Activated CD4-positive, alpha-beta memory T cell treated with anti-CD3 and anti-CD28 coated beads for 36 hours (primary cell): ENCODE results near the gene GABRA4. TPM values are rescaled to one million over a fixed set of nuclear protein-coding genes. Genes with fewer than 3 reads are reported as not detected.

Source experiments
- CTCF ChIA-PET: fragments of 350-600 bp; sonication (Branson Sonifier 250); formaldehyde crosslinking; loops from one replicate; lab custom pipeline; 2021; ENCODE audit warnings: antibody characterized with exemption, inconsistent platforms; lab: Charles Lee
- POLR2A ChIA-PET: fragments of 350-600 bp; sonication (Branson Sonifier 250); formaldehyde crosslinking; loops from one replicate; lab custom pipeline; 2021; ENCODE audit warnings: antibody characterized with exemption; lab: Charles Lee
- DNase-seq: peaks from one replicate; pipeline ENCODE4 v3.0.0-alpha.2; 2020
- H3K27ac Mint-ChIP-seq: one replicate; pipeline ENCODE4 v1.8.0; 2021; ENCODE audit warnings: mixed read lengths
- H3K27me3 Mint-ChIP-seq: one replicate; pipeline ENCODE4 v1.8.0; 2021; ENCODE audit warnings: mixed read lengths
- H3K36me3 Mint-ChIP-seq: one replicate; pipeline ENCODE4 v1.8.0; 2021; ENCODE audit warnings: mixed read lengths
- H3K4me1 Mint-ChIP-seq: one replicate; pipeline ENCODE4 v1.8.0; 2021; ENCODE audit warnings: low read depth, mixed read lengths
- H3K4me3 Mint-ChIP-seq: one replicate; pipeline ENCODE4 v1.8.0; 2021; ENCODE audit warnings: mild to moderate bottlenecking, mixed read lengths
- H3K9me3 Mint-ChIP-seq: one replicate; pipeline ENCODE4 v1.8.0; 2021; ENCODE audit warnings: mixed read lengths
- intact Hi-C: fragments of 100-400 bp; cut with micrococcal nuclease; formaldehyde crosslinking; loops from one replicate; pipeline ENCODE4 v1.15.1; 2023
- total RNA-seq, 2 experiments: library from RNA; stranded (reverse); gene quantifications; one replicate each; pipeline ENCODE4 v1.2.3, GENCODE V29; 2021

Gene GABRA4
- total RNA-seq, 2 experiments from 2014 or later = not detected

GRCh38 chr4:47010347-47010911, 17.0 kb upstream of the GABRA4 start:
- intact Hi-C loops = loop anchor here (10.0 kb wide), 1 partner anchor 454 kb away; the partner anchor contains the start of gene COMMD8
- Mint-ChIP-seq H3K9me3 (peaks cover 3% of the 10 kb centered on the region), H3K27ac (no peak overlapping the region), H3K27me3 (no peaks in the 10 kb centered on the region), H3K36me3 (peaks cover 1% of the 10 kb centered on the region), H3K4me1 (peaks cover 13% of the 10 kb centered on the region), H3K4me3 (no peak overlapping the region)
- CTCF ChIA-PET = no interaction called here
- POLR2A ChIA-PET = interaction anchor here (0.6 kb wide), 1 partner anchor 34 kb away, joined by 3 read pairs; no protein-coding TSS in a partner anchor
- DNase-seq = no peak

GRCh38 chr4:47002580-47002979, 9.2 kb upstream of the GABRA4 start:
- ChIA-PET POLR2A (no interaction called here), CTCF (no interaction called here)

GRCh38 chr4:47000406-47000805, 7.0 kb upstream of the GABRA4 start:
- no peaks in the 10 kb centered on the region for H3K4me1 Mint-ChIP-seq
- H3K27me3 Mint-ChIP-seq = peaks cover 5% of the 10 kb centered on the region
- H3K9me3 Mint-ChIP-seq = no peaks in the 10 kb centered on the region
- no peak overlapping the region for H3K4me3 Mint-ChIP-seq
- DNase-seq = no peak
- intact Hi-C loops = no loop called here
- no peak overlapping the region for H3K27ac Mint-ChIP-seq
- no peaks in the 10 kb centered on the region for H3K36me3 Mint-ChIP-seq
- CTCF ChIA-PET = no interaction called here
- POLR2A ChIA-PET = no interaction called here

More at GRCh38 chr4:47002580-47002979, 9.2 kb upstream of the GABRA4 start:
- DNase-seq = no peak
- H3K9me3 Mint-ChIP-seq = no peaks in the 10 kb centered on the region
- no peaks in the 10 kb centered on the region for H3K27me3 Mint-ChIP-seq
- no peaks in the 10 kb centered on the region for H3K4me1 Mint-ChIP-seq
- no peak overlapping the region for H3K27ac Mint-ChIP-seq
- no peaks in the 10 kb centered on the region for H3K36me3 Mint-ChIP-seq
- intact Hi-C loops = no loop called here
- H3K4me3 Mint-ChIP-seq = no peak overlapping the region

- Mint-ChIP-seq H3K36me3 (no peaks in the 10 kb centered on the region), H3K4me3 (no peak overlapping the region), H3K4me1 (no peaks in the 10 kb centered on the region), H3K9me3 (no peaks in the 10 kb centered on the region), H3K27me3 (peaks cover 10% of the 10 kb centered on the region), H3K27ac (no peak overlapping the region)
- CTCF ChIA-PET = no interaction called here
- POLR2A ChIA-PET = no interaction called here
- intact Hi-C loops = no loop called here
- DNase-seq = no peak
Measured at GRCh38 chr4:46999566-46999965, 6.2 kb upstream of the GABRA4 start.

GRCh38 chr4:46994007-46994405, 625 bp upstream of the GABRA4 start:
- no peaks in the 10 kb centered on the region for H3K9me3 Mint-ChIP-seq
- H3K27ac Mint-ChIP-seq = no peak overlapping the region
- H3K4me3 Mint-ChIP-seq = peak overlapping the region; percentile 9
- DNase-seq = no peak
- CTCF ChIA-PET = no interaction called here
- H3K36me3 Mint-ChIP-seq = no peaks in the 10 kb centered on the region
- peaks cover 19% of the 10 kb centered on the region for H3K4me1 Mint-ChIP-seq
- peaks cover 38% of the 10 kb centered on the region for H3K27me3 Mint-ChIP-seq
- POLR2A ChIA-PET = no interaction called here
- intact Hi-C loops = no loop called here

GRCh38 chr4:46992338-46992737, 1.0 kb downstream of the GABRA4 start:
- Mint-ChIP-seq H3K36me3 (no peaks in the 10 kb centered on the region), H3K27ac (no peak overlapping the region), H3K9me3 (no peaks in the 10 kb centered on the region), H3K27me3 (peaks cover 40% of the 10 kb centered on the region), H3K4me3 (no peak overlapping the region), H3K4me1 (peaks cover 19% of the 10 kb centered on the region)
- intact Hi-C loops = no loop called here
- ChIA-PET CTCF (no interaction called here), POLR2A (no interaction called here)
- no peak for DNase-seq

- intact Hi-C loops = no loop called here
- no peak overlapping the region for H3K27ac Mint-ChIP-seq
- H3K4me3 Mint-ChIP-seq = no peak overlapping the region
- no peaks in the 10 kb centered on the region for H3K36me3 Mint-ChIP-seq
- ChIA-PET POLR2A (no interaction called here), CTCF (no interaction called here)
- peaks cover under 1% of the 10 kb centered on the region for H3K4me1 Mint-ChIP-seq
- H3K27me3 Mint-ChIP-seq = peaks cover 10% of the 10 kb centered on the region
- DNase-seq = no peak
- no peaks in the 10 kb centered on the region for H3K9me3 Mint-ChIP-seq
Measured at GRCh38 chr4:46986922-46987638, 6.3 kb downstream of the GABRA4 start.

- intact Hi-C loops = no loop called here
- no peak overlapping the region for H3K27ac Mint-ChIP-seq
- ChIA-PET CTCF (no interaction called here), POLR2A (no interaction called here)
- H3K27me3 Mint-ChIP-seq = peaks cover 4% of the 10 kb centered on the region
- H3K36me3 Mint-ChIP-seq = no peaks in the 10 kb centered on the region
- no peak overlapping the region for H3K4me3 Mint-ChIP-seq
- no peaks in the 10 kb centered on the region for H3K9me3 Mint-ChIP-seq
- no peak for DNase-seq
- no peaks in the 10 kb centered on the region for H3K4me1 Mint-ChIP-seq
Measured at GRCh38 chr4:46984781-46985180, 8.6 kb downstream of the GABRA4 start.

GRCh38 chr4:46980851-46981250, 12.5 kb downstream of the GABRA4 start:
- Mint-ChIP-seq H3K4me1 (no peaks in the 10 kb centered on the region), H3K27ac (no peak overlapping the region), H3K27me3 (peaks cover 3% of the 10 kb centered on the region), H3K36me3 (no peaks in the 10 kb centered on the region), H3K9me3 (no peaks in the 10 kb centered on the region), H3K4me3 (no peak overlapping the region)
- POLR2A ChIA-PET = no interaction called here
- no peak for DNase-seq
- intact Hi-C loops = no loop called here
- CTCF ChIA-PET = interaction anchor here (0.6 kb wide), 1 partner anchor 114 kb away, joined by 4 read pairs; no protein-coding TSS in a partner anchor

GRCh38 chr4:46979726-46980125, 13.7 kb downstream of the GABRA4 start:
- intact Hi-C loops = no loop called here
- POLR2A ChIA-PET = no interaction called here
- Mint-ChIP-seq H3K36me3 (no peaks in the 10 kb centered on the region), H3K4me3 (no peak overlapping the region), H3K4me1 (no peaks in the 10 kb centered on the region), H3K27ac (no peak overlapping the region), H3K9me3 (no peaks in the 10 kb centered on the region), H3K27me3 (peaks cover 4% of the 10 kb centered on the region)
- no peak for DNase-seq
- CTCF ChIA-PET = no interaction called here

GRCh38 chr4:46979283-46979682, 14.1 kb downstream of the GABRA4 start:
- H3K36me3 Mint-ChIP-seq = no peaks in the 10 kb centered on the region
- ChIA-PET CTCF (no interaction called here), POLR2A (no interaction called here)
- H3K4me3 Mint-ChIP-seq = no peak overlapping the region
- H3K27ac Mint-ChIP-seq = no peak overlapping the region
- DNase-seq = no peak
- H3K4me1 Mint-ChIP-seq = no peaks in the 10 kb centered on the region
- intact Hi-C loops = no loop called here
- peaks cover 4% of the 10 kb centered on the region for H3K27me3 Mint-ChIP-seq
- no peaks in the 10 kb centered on the region for H3K9me3 Mint-ChIP-seq

GRCh38 chr4:46977245-46977644, 16.1 kb downstream of the GABRA4 start:
- H3K4me1 Mint-ChIP-seq = no peaks in the 10 kb centered on the region
- intact Hi-C loops = no loop called here

More at GRCh38 chr4:46977245-46977644, 16.1 kb downstream of the GABRA4 start:
- H3K27ac Mint-ChIP-seq = no peak overlapping the region
- peaks cover 3% of the 10 kb centered on the region for H3K27me3 Mint-ChIP-seq
- CTCF ChIA-PET = no interaction called here
- no peaks in the 10 kb centered on the region for H3K36me3 Mint-ChIP-seq
- H3K4me3 Mint-ChIP-seq = no peak overlapping the region
- H3K9me3 Mint-ChIP-seq = no peaks in the 10 kb centered on the region
- no peak for DNase-seq
- POLR2A ChIA-PET = no interaction called here
